K562 (cell line): Measurements from ENCODE around the gene PPP4C. TPM values are rescaled to one million over a fixed set of nuclear protein-coding genes. Genes with fewer than 3 reads are reported as not detected.

Experiments
- ATAC-seq: fragments of 200-7000 bp; cut with Tn5 transposase; 3 replicates; pipeline ENCODE4 v1.9.1; 2020; ENCODE audit warnings: moderate library complexity
- BruUV-seq: library from RNA; stranded (reverse); fragments of 400-500 nt; replicated peaks from 2 replicates; lab custom pipeline; 2021; lab: Mats Ljungman, UMichigan
- CTCF ChIA-PET: fragments of 300-600 bp; formaldehyde crosslinking; extraction: SDS; loops from one replicate; lab custom pipeline; 2021; ENCODE audit warnings: low intra/inter-chr PET ratio; lab: Yijun Ruan, JAX
- POLR2A ChIA-PET: fragments of 300-600, 350-650 bp; sonication (Branson Sonifier 250); formaldehyde crosslinking; extraction: SDS; loops from one replicate; lab custom pipeline; 2021; ENCODE audit warnings: antibody characterized with exemption, inconsistent platforms; lab: Yijun Ruan, JAX
- DNase-seq, 4 experiments: peaks; one replicate each; pipeline versions ENCODE4 v3.0.0 to v3.0.0-alpha.2; 2011 to 2018; ENCODE audit warnings: low spot score in 3 of 4, mixed read lengths in 3 of 4; ENCODE audit errors: extremely low read depth in 1 of 4
- FAIRE-seq: peaks from 2 replicates; lab custom pipeline; 2011; peaks lifted over from hg19 to GRCh38; lab: Jason Lieb, UNC
- H2AFZ ChIP-seq: 2 replicates; pipeline ENCODE4 v1.6.0; 2011; ENCODE audit warnings: low read depth, low read length, control low read depth, inconsistent platforms
- H3K27ac ChIP-seq: fragments of 200-600 bp; 3 replicates; pipeline ENCODE4 v1.8.0; 2011; ENCODE audit warnings: low read depth, mild to moderate bottlenecking, control low read depth, inconsistent platforms, low read length, moderate library complexity, mixed read lengths; ENCODE audit errors: extremely low read depth
- H3K27me3 ChIP-seq, 2 experiments: fragments of 300-600 bp in 1 of 2; 2 replicates in 1 of 2; 3 replicates in 1 of 2; pipeline versions ENCODE4 v1.6.0 to v1.8.0; 2011; ENCODE audit warnings: inconsistent platforms in 2 of 2, low read length in 2 of 2, mild to moderate bottlenecking in 1 of 2, mixed read lengths in 1 of 2, moderate library complexity in 1 of 2; ENCODE audit not compliant: control insufficient read depth in 2 of 2, insufficient read depth in 2 of 2
- H3K36me3 ChIP-seq: fragments of 300-600 bp; 3 replicates; pipeline ENCODE4 v1.8.0; 2011; ENCODE audit warnings: mild to moderate bottlenecking, low read length, inconsistent platforms; ENCODE audit not compliant: control insufficient read depth, insufficient read depth
- H3K4me1 ChIP-seq, 2 experiments: fragments of 200-600 bp in 1 of 2; replicated peaks in 1 of 2; 2 replicates in 1 of 2; 3 replicates in 1 of 2; pipeline versions ENCODE4 v1.5.1 to v1.8.0; 2011; ENCODE audit warnings: inconsistent platforms in 2 of 2, low read length in 2 of 2, mild to moderate bottlenecking in 1 of 2, mixed read lengths in 1 of 2, moderate library complexity in 1 of 2; ENCODE audit not compliant: control insufficient read depth in 2 of 2, insufficient read depth in 2 of 2
- H3K4me2 ChIP-seq: 2 replicates; pipeline ENCODE4 v1.6.1; 2011; ENCODE audit warnings: low read length, control low read depth, inconsistent platforms, mixed read lengths; ENCODE audit not compliant: insufficient read depth
- H3K4me3 ChIP-seq: fragments of 200-600 bp; sonication (generic), shearing (Covaris generic); 2 replicates; pipeline ENCODE4 v1.5.1; 2016; ENCODE audit warnings: control low read depth, inconsistent platforms
- H3K79me2 ChIP-seq: fragments of 200-600 bp; 3 replicates; pipeline ENCODE4 v1.8.0; 2011; ENCODE audit warnings: low read length, inconsistent platforms; ENCODE audit not compliant: control insufficient read depth, insufficient read depth
- H3K9ac ChIP-seq, 2 experiments: 2 replicates each; pipeline versions ENCODE4 v1.6.0 to v1.6.1; 2011; ENCODE audit warnings: low read depth in 2 of 2, low read length in 2 of 2, control low read depth in 1 of 2, inconsistent platforms in 1 of 2, mild to moderate bottlenecking in 1 of 2, mixed read lengths in 1 of 2; ENCODE audit not compliant: insufficient read depth in 1 of 2
- H3K9me1 ChIP-seq: one replicate; pipeline ENCODE4 v1.6.0; 2011; ENCODE audit warnings: inconsistent platforms, mild to moderate bottlenecking, low read length, moderate library complexity; ENCODE audit not compliant: control insufficient read depth, insufficient read depth
- H3K9me3 ChIP-seq: replicated peaks from 2 replicates; pipeline ENCODE4 v1.5.1; 2011; ENCODE audit warnings: low read depth, low read length, inconsistent platforms; ENCODE audit not compliant: control insufficient read depth, insufficient read depth
- H4K20me1 ChIP-seq: replicated peaks from 2 replicates; pipeline ENCODE4 v1.6.1; 2011; ENCODE audit warnings: low read length, inconsistent platforms, mixed read lengths; ENCODE audit not compliant: control insufficient read depth, insufficient read depth
- CBX8 ChIP-seq: fragments of 200-600 bp; sonication (generic); IDR thresholded peaks from 2 replicates; pipeline ENCODE4 v1.6.1; 2012; ENCODE audit warnings: borderline replicate concordance, mixed run types, low read depth, mild to moderate bottlenecking, moderate library complexity, mixed read lengths, low read length, control low read depth, inconsistent platforms; ENCODE audit not compliant: poor library complexity, severe bottlenecking; ENCODE audit errors: extremely low read depth
- CHD1 ChIP-seq: fragments of 200-600 bp; sonication (generic); IDR thresholded peaks from one replicate; pipeline ENCODE4 v1.6.1; 2012; ENCODE audit warnings: mild to moderate bottlenecking, moderate library complexity, low read length, inconsistent platforms
- CHD4 ChIP-seq: fragments of 200-600 bp; sonication (generic); IDR thresholded peaks from 3 replicates; pipeline ENCODE4 v1.6.1; 2012; ENCODE audit warnings: low read depth, mild to moderate bottlenecking, mixed read lengths, low read length, inconsistent platforms; ENCODE audit not compliant: insufficient read depth, insufficient replicate concordance, poor library complexity, severe bottlenecking
- DIDO1 ChIP-seq: fragments of 450-650 bp; IDR thresholded peaks from 2 replicates; pipeline ENCODE4 v1.6.1; 2016; ENCODE audit warnings: low read depth, missing biosample characterization, missing genetic modification characterization
- EHMT2 ChIP-seq: fragments of 450-650 bp; IDR thresholded peaks from 2 replicates; pipeline ENCODE4 v1.6.1; 2018; ENCODE audit warnings: antibody characterized with exemption
- ERF ChIP-seq: fragments of 450-650 bp; formaldehyde crosslinking; IDR thresholded peaks from 2 replicates; pipeline ENCODE4 v1.4.0; 2020; ENCODE audit warnings: mild to moderate bottlenecking, mixed read lengths
- ESRRA ChIP-seq: fragments of 450-650 bp; IDR thresholded peaks from 2 replicates; pipeline ENCODE4 v1.6.1; 2014; ENCODE audit warnings: low read depth, mild to moderate bottlenecking, moderate library complexity, borderline replicate concordance
- GATAD2B ChIP-seq: fragments of 450-650 bp; IDR thresholded peaks from 2 replicates; pipeline ENCODE4 v1.6.1; 2017; ENCODE audit warnings: mild to moderate bottlenecking, borderline replicate concordance
- NELFE ChIP-seq: IDR thresholded peaks from 2 replicates; pipeline ENCODE4 v1.6.1; 2011; ENCODE audit warnings: mild to moderate bottlenecking; ENCODE audit not compliant: insufficient read depth, insufficient read length
- SAP30 ChIP-seq: fragments of 200-600 bp; sonication (generic); IDR thresholded peaks from 2 replicates; pipeline ENCODE4 v1.6.1; 2012; ENCODE audit warnings: borderline replicate concordance, low read depth, mild to moderate bottlenecking, moderate library complexity, low read length, control low read depth, inconsistent platforms; ENCODE audit not compliant: insufficient read depth, poor library complexity, severe bottlenecking
- TBP ChIP-seq: optimal IDR thresholded peaks from 2 replicates; pipeline ENCODE3; 2011; ENCODE audit warnings: low read depth, low read length, improper control_type of control experiment
- TCF7 ChIP-seq: sonication (generic); IDR thresholded peaks from 2 replicates; pipeline ENCODE4 v1.6.1; 2016; ENCODE audit warnings: antibody characterized with exemption, borderline replicate concordance
- TEAD1 ChIP-seq, 2 experiments: fragments of 450-650 bp in 1 of 2; sonication (generic) in 1 of 2; formaldehyde crosslinking; IDR thresholded peaks; 2 replicates each; pipeline versions ENCODE4 v1.4.0 to v1.8.0; 2020 to 2022; ENCODE audit warnings: mild to moderate bottlenecking in 2 of 2, missing genetic modification reagents in 1 of 2
- TSC22D4 ChIP-seq: fragments of 450-650 bp; IDR thresholded peaks from 2 replicates; pipeline ENCODE4 v1.6.1; 2016; ENCODE audit warnings: missing genetic modification characterization, missing biosample characterization, control low read depth
- ZNF431 ChIP-seq: sonication (generic); formaldehyde crosslinking; IDR thresholded peaks from 2 replicates; pipeline ENCODE4 v1.8.0; 2022; ENCODE audit warnings: mild to moderate bottlenecking, missing genetic modification reagents
- WGBS: fragments of 100-300 bp; shearing (Covaris generic); methylation state at CpG from one replicate; pipeline ENCODE4 v1.1.6; 2016; ENCODE audit warnings: low coverage, mixed read lengths; ENCODE audit not compliant: insufficient coverage; ENCODE audit errors: missing lambda C conversion rate; 5-methylcytosine and 5-hydroxymethylcytosine counted together
- in situ Hi-C: fragments of 300-500 bp; cut with MboI; formaldehyde crosslinking; loops from 4 replicates; pipeline ENCODE4 v1.15.0; 2018; ENCODE audit warnings: inconsistent platforms, mixed read lengths
- intact Hi-C: fragments of 100-400 bp; cut with micrococcal nuclease; formaldehyde crosslinking; loops from 2 replicates; pipeline ENCODE4 v1.14.2; 2022
- polyA plus RNA-seq, 8 experiments: library from polyadenylated mRNA; depleted of rRNA in 4 of 8; stranded (reverse) in 5 of 8; unstranded in 3 of 8; fragments of >200 nt; fragmentation: Nextera tagmentation in 2 of 8; fragmentation: Illumina TruSeq in 1 of 8; extraction: Ambion mirVana in 2 of 8; extraction: Trizol in 1 of 8; gene quantifications; 2 replicates each; pipeline versions ENCODE4 v1.2.1 to v1.2.3, GENCODE V29; 2011 to 2014; ENCODE audit warnings: inconsistent platforms in 1 of 8, missing spikeins in 1 of 8
- total RNA-seq, 7 experiments: library from RNA; depleted of rRNA in 6 of 7; stranded (reverse); fragments of >200 nt in 6 of 7; fragmentation: Illumina TruSeq in 2 of 7; extraction: Trizol in 2 of 7; gene quantifications; 2 replicates each; pipeline versions ENCODE4 v1.2.1 to v1.2.3, GENCODE V29; 2011 to 2021; ENCODE audit warnings: low replicate concordance in 1 of 7
- TF ChIP-seq, protein P1 (sequence below), 3 experiments: fragments of 200-800 bp in 1 of 3; fragments of 250-450 bp in 1 of 3; fragments of 450-650 bp in 1 of 3; sonication (Bioruptor Pico) in 1 of 3; sonication (Bioruptor generic) in 1 of 3; formaldehyde crosslinking in 1 of 3; IDR thresholded peaks; 2 replicates each; pipeline versions ENCODE4 v1.6.1 to v1.8.0; 2016 to 2022; ENCODE audit warnings: mild to moderate bottlenecking in 2 of 3, missing genetic modification characterization in 2 of 3, missing compliant biosample characterization in 1 of 3, moderate library complexity in 1 of 3

The PPP4C gene
- total and polyA plus RNA-seq, 9 of the 15 experiments (the other 6 are each of a cell fraction or from before 2014, with no cell fraction given), result 3.5 to 183 (median 131) TPM

DNA sequence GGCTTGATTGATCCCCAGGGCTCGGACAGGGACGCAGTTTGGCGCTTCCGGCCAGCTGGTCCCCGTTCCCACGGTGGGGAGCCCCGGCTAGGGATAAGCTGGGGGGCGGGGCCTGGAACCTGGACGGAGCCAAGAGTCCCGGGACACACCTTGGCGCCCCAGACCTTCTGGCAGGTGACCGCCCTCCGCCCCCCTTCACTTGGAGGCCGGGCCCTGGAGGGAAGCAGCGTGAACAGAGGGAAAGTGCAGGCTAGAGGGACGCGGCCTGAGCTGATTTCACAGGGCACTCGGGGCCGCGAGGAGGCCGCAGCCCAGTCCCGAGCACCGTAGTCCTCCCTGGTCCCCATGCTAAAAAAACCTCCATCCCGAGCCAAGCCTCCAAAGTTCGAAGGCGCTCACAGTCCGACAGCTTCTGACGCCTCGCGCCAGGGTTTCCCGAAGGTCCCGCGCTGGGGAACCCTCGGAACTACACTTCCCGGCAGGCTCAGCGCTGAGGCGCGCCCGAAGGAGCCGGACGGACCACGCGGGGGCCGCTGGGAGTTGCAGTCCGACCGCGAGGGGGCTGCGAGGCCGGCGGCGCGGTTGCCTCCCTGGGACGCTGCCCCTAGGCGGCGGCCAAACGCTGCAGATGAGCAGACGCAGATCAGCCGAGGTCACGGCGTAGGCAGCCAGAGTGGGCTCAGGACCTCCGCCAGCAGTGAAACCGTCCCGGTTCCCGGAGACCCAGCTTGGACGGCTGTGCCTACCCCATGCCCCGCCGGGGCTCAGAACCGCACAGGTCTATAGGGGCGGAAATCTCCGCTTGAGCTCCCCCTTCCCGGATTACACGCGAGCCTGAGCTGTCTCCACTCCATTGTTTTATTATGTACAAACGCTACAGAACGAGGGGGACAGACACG lies 15.9 kb downstream of the PPP4C start, which contains the start of gene TBX6:
Gene TBX6, minus strand, starts transcription at position 451 of the 899 bp plus-strand sequence. CDS start 731 bp downstream, outside the sequence.
- in situ Hi-C loops (no loop called here), intact Hi-C loops (loop anchor here (5.0 to 10.0 kb wide), 2 partner anchors 44 to 563 kb away; partner anchors contain the start of genes FBRS and PRR14)
- Histone ChIP-seq H3K4me2 (peak within 1 kb of the TSS; percentile 87), H3K27ac (peak within 1 kb of the TSS; percentile 85), H4K20me1 (no peaks in the 10 kb centered on the region), H3K9ac (peak within 1 kb of the TSS; percentile 80 to 98), H3K4me3 (peak within 1 kb of the TSS; percentile 49), H3K4me1 (peaks cover 34 to 72% of the 10 kb centered on the region in 2 experiments), H3K36me3 (peaks cover 7% of the 10 kb centered on the region; the same call in 2 of the 3 replicates), H3K9me3 (peaks cover 4% of the 10 kb centered on the region), H2AFZ (peak within 1 kb of the TSS; percentile 95), H3K79me2 (peaks cover 3% of the 10 kb centered on the region; the same call in 1 of the 3 replicates), H3K9me1 (no peaks in the 10 kb centered on the region), H3K27me3 (no peaks in the 10 kb centered on the region)
- peak; percentile 89 for ATAC-seq
- peak; percentile 85 to 96 (median 89) for DNase-seq
- peak; percentile 89 for FAIRE-seq
- ChIA-PET CTCF (interaction anchor here (0.5 to 1.0 kb wide), 2 partner anchors 29 to 47 kb away, joined by 3 to 12 read pairs; no protein-coding TSS in a partner anchor), POLR2A (interaction anchor here (0.5 to 4.8 kb wide), 16 partner anchors 12 to 838 kb away, joined by 3 to 59 read pairs (median 4); partner anchors contain the start of genes ALDOA and PPP4C)
- BruUV-seq, result TSS peak; percentile 52
- 7% methylated on average over 70 of the region's 76 CpGs for WGBS
- TF ChIP-seq TEAD1 (CRISPR knock-in tag; IDR thresholded peaks at IDR 0.05), result no peak; a peak in 1 of 4 replicates
- no peak for TF ChIP-seq DIDO1 (tag)
- no peak for TF ChIP-seq TSC22D4 (tag)
- no peak for TF ChIP-seq EHMT2
- no peak for TF ChIP-seq CHD4
- 0 out of 2 replicates have a peak, but pooled peaks have one; percentile 31 for TF ChIP-seq GATAD2B
- peak; percentile 40 for TF ChIP-seq SAP30
- TF ChIP-seq CHD1, result peak; percentile 86
- TF ChIP-seq, protein P1, sequence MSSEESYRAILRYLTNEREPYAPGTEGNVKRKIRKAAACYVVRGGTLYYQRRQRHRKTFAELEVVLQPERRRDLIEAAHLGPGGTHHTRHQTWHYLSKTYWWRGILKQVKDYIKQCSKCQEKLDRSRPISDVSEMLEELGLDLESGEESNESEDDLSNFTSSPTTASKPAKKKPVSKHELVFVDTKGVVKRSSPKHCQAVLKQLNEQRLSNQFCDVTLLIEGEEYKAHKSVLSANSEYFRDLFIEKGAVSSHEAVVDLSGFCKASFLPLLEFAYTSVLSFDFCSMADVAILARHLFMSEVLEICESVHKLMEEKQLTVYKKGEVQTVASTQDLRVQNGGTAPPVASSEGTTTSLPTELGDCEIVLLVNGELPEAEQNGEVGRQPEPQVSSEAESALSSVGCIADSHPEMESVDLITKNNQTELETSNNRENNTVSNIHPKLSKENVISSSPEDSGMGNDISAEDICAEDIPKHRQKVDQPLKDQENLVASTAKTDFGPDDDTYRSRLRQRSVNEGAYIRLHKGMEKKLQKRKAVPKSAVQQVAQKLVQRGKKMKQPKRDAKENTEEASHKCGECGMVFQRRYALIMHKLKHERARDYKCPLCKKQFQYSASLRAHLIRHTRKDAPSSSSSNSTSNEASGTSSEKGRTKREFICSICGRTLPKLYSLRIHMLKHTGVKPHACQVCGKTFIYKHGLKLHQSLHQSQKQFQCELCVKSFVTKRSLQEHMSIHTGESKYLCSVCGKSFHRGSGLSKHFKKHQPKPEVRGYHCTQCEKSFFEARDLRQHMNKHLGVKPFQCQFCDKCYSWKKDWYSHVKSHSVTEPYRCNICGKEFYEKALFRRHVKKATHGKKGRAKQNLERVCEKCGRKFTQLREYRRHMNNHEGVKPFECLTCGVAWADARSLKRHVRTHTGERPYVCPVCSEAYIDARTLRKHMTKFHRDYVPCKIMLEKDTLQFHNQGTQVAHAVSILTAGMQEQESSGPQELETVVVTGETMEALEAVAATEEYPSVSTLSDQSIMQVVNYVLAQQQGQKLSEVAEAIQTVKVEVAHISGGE (CRISPR knock-in tag; IDR thresholded peaks at IDR 0.05), result peak in 1 of 3 experiments; percentile 80; a peak in 2 of 6 replicates
- TF ChIP-seq NELFE, result no peak
- peak; percentile 65; the same call in 1 of the 2 replicates for TF ChIP-seq TCF7
- peak; percentile 75 for TF ChIP-seq TBP
- TF ChIP-seq ESRRA, result peak; percentile 71
- TF ChIP-seq CBX8, result no peak
- no peak for TF ChIP-seq ZNF431 (CRISPR knock-in tag)
- TF ChIP-seq ERF (CRISPR knock-in tag), result 0 out of 2 replicates have a peak, but pooled peaks have one; percentile 22
